Measurements from ENCODE around the gene SSH2.

- TF ChIP-seq CTCF (IDR thresholded peaks at IDR 0.05; ENCODE audit: poor library complexity, severe bottlenecking) (no peak), REST (IDR thresholded peaks at IDR 0.05; ENCODE audit: borderline replicate concordance) (no peak), MXI1 (conservative IDR thresholded peaks at IDR 0.05; ENCODE audit: poor library complexity, severe bottlenecking) (no peak), EP300 (conservative IDR thresholded peaks at IDR 0.05; ENCODE audit: poor library complexity, severe bottlenecking) (no peak), EZH2 (IDR thresholded peaks at IDR 0.05; ENCODE audit: borderline replicate concordance, insufficient read depth, low read length, poor library complexity, severe bottlenecking) (no peak), POLR2AphosphoS5 (IDR thresholded peaks at IDR 0.05) (no peak), TAF1 (IDR thresholded peaks at IDR 0.05; ENCODE audit: low read depth) (no peak)
Observed at GRCh38 chr17:29618272-29619065, 311.6 kb downstream of the SSH2 start.

All from neural cell (in vitro differentiated cells).